Astrocyte (in vitro differentiated cells and primary cell): Measurements from ENCODE around the gene MOB1B.

Experiments
- CTCF ChIP-seq: IDR thresholded peaks from 2 replicates; pipeline ENCODE4 v1.5.1; 2011; ENCODE audit warnings: low read depth, mild to moderate bottlenecking, inconsistent platforms, low read length, moderate library complexity; ENCODE audit not compliant: insufficient read depth
- EZH2 ChIP-seq: IDR thresholded peaks from 2 replicates; pipeline ENCODE4 v1.6.1; 2012; ENCODE audit warnings: mild to moderate bottlenecking, low read length, inconsistent platforms; ENCODE audit not compliant: insufficient read depth

GRCh38 chr4:70938086-70938485 is 35.9 kb downstream of the MOB1B start:
- no peak for TF ChIP-seq CTCF
- no peak for TF ChIP-seq EZH2
